ENCODE measurements around the gene GALNT2.

GALNT2 gene

DNA sequence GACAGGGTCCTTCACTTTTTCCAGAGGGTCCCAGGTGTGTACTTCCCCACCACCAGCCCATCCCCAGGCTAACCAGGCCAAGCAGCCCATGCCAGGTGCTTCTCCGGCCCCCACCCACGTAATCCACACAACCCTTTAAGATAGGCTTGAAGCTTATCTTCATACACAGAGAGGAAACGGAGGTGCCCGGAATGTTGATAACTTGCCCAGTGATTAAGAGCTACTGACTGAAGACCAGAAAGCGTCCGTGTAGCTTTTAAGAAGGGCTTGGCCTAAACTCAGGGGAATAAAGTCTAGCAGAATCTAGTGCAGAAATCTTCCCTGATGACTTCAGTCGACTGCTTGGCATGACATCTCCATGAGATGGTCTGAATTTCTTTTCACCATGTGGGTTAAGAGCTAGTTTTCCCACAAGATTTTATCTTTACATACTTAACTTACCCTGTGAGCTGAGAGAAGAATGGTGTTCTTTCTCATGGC, 138.7 kb downstream of the GALNT2 start:
- no peaks in the 10 kb centered on the region for H3K27me3 ChIP-seq (ENCODE audit: insufficient read depth, low read length)
- no peak overlapping the region for H3K4me3 ChIP-seq (ENCODE audit: low read length)
- H3K36me3 ChIP-seq (ENCODE audit: insufficient read depth, low read length): peaks cover 21% of the 10 kb centered on the region
- H2AFZ ChIP-seq (ENCODE audit: low read depth, low read length): no peak overlapping the region
- peaks cover under 1% of the 10 kb centered on the region for H3K4me1 ChIP-seq (ENCODE audit: insufficient read depth, low read length)
- H3K9me3 ChIP-seq (ENCODE audit: low read length): no peaks in the 10 kb centered on the region

DNA sequence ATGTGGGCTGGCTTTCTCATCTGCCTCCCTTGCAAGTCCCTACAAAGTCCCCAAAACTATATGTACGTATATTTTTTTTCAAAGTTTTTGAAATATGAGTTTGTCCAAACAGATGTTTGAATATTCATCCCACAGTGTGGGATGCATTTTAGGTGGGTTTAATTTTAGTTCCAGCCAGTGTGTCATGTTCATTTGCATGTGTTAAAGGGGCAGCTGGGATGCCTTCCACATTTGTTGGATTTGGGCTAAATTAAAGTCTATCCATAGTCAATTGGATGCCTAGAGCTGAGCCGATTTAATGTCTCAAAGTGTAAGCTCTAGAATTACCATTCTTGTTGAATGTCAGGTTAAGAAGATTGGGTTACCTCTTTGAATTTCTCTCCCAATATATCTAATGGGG, 139.2 kb downstream of the GALNT2 start:
- Histone ChIP-seq H3K36me3 (ENCODE audit: insufficient read depth, low read length) (peaks cover 21% of the 10 kb centered on the region), H3K4me3 (ENCODE audit: low read length) (no peak overlapping the region), H2AFZ (ENCODE audit: low read depth, low read length) (no peak overlapping the region), H3K4me1 (ENCODE audit: insufficient read depth, low read length) (no peaks in the 10 kb centered on the region), H3K9me3 (ENCODE audit: low read length) (no peaks in the 10 kb centered on the region), H3K27me3 (ENCODE audit: insufficient read depth, low read length) (no peaks in the 10 kb centered on the region)

DNA sequence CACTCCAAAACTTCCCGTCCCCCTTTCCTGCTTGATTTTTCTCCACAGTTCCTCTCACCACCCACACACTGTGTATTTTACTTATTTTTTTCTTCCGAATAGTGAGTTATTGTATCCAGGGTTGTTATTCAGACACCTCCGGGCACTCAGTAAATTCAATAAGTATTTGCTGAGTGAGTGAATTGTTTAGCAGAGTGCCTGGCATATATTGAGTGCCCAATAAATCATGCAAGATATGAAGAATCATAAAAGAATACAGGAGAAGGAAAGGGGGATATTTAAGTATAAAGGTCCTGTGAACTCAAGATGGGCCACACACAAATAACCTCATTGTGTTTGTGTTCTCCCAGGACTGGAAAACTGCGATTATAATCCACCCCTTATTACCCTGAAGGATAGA, 139.9 kb downstream of the GALNT2 start:
- Histone ChIP-seq H3K27me3 (ENCODE audit: insufficient read depth, low read length) (no peaks in the 10 kb centered on the region), H3K9me3 (ENCODE audit: low read length) (no peaks in the 10 kb centered on the region), H3K4me1 (ENCODE audit: insufficient read depth, low read length) (no peaks in the 10 kb centered on the region), H3K4me3 (ENCODE audit: low read length) (no peak overlapping the region), H3K36me3 (ENCODE audit: insufficient read depth, low read length) (peaks cover 21% of the 10 kb centered on the region), H2AFZ (ENCODE audit: low read depth, low read length) (no peak overlapping the region)

DNA sequence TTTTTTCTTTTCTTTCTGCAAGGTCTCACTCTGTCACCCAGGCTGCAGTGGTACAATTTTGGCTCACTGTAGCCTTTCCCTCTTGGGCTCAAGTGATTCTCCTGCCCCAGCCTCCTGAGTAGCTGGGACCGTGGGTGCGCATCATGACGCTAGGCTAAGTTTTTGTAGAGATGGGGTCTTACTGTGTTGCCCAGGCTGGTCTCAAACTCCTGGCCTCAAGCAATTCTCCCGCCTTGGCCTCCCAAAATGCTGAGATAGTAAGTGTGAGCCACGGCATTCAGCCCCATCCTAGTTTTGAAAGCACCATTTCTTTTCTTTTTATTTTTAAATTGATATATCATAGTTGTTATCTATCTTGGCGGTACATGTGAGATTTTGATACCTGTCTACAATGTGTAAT, 140.6 kb downstream of the GALNT2 start:
- Histone ChIP-seq H3K4me1 (ENCODE audit: insufficient read depth, low read length) (no peaks in the 10 kb centered on the region), H2AFZ (ENCODE audit: low read depth, low read length) (no peak overlapping the region), H3K9me3 (ENCODE audit: low read length) (no peaks in the 10 kb centered on the region), H3K27me3 (ENCODE audit: insufficient read depth, low read length) (no peaks in the 10 kb centered on the region), H3K36me3 (ENCODE audit: insufficient read depth, low read length) (peaks cover 21% of the 10 kb centered on the region), H3K4me3 (ENCODE audit: low read length) (no peak overlapping the region)

DNA sequence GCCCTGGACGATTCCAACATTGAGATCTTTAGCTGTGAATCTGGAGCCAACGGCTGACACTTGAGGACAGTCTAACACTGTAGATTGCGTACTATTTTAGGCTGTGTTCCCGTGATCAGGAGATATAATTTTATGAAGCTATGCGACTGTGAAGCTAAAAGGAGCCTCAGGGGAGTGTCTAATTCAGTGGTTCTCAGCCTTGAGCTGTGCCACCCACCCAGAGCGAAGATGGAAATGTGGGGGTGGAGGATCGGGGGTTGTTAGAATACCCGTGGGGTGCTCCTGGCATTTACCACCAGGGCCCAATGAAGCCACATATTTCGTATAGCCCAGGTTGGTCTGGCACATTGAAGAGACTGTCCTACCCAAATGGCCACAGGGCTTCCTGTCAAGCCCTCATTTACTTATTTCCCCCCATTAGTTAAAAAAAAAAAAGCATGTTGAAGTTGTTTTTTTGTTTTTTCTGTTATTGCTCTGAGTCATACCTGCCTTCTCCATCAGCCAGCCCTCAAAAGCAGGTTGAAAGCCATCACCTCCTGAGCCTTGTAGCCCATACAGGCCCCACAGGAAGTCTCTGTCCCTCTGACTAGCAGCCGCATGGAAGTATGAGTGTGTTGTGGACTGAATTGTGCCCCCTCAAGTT, 141.7 kb downstream of the GALNT2 start:
- Histone ChIP-seq H3K4me3 (ENCODE audit: low read length) (no peak overlapping the region), H3K27me3 (ENCODE audit: insufficient read depth, low read length) (no peaks in the 10 kb centered on the region), H3K36me3 (ENCODE audit: insufficient read depth, low read length) (peaks cover 12% of the 10 kb centered on the region), H2AFZ (ENCODE audit: low read depth, low read length) (no peak overlapping the region), H3K9me3 (ENCODE audit: low read length) (no peaks in the 10 kb centered on the region), H3K4me1 (ENCODE audit: insufficient read depth, low read length) (no peaks in the 10 kb centered on the region)

DNA sequence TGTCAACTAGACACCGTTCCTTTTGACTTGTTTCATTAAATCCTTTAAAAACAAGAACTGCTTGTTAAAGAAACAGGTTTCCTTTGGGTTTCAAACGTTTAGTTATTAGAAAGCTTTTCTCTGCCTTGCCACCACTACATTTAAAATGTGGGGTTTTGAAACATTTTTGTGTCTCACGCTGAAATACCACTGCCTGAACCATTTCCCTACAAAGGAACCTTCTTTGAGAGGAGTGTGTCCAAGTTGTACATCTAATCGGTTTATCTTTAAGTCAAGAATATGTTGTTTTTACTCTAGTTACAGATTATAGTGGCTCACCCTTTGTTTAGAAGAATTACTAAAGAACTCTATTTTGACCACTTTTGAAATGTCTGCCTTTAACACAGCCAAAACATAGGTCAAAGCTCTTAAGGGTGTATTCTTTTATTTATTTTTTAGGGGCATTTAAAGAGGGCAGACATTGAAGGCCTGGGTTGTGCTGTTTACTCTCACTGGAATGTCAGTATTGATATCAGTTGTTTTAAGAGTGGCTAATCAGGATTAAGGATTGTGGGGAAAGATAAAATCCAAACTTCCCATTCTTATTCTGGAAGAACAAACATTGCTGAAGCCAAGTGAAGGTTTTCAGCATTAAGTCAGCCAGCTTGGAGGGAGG, 143.4 kb downstream of the GALNT2 start:
- no peaks in the 10 kb centered on the region for H3K4me1 ChIP-seq (ENCODE audit: insufficient read depth, low read length)
- no peak overlapping the region for H3K4me3 ChIP-seq (ENCODE audit: low read length)
- H3K27me3 ChIP-seq (ENCODE audit: insufficient read depth, low read length): no peaks in the 10 kb centered on the region
- no peaks in the 10 kb centered on the region for H3K36me3 ChIP-seq (ENCODE audit: insufficient read depth, low read length)
- no peak overlapping the region for H2AFZ ChIP-seq (ENCODE audit: low read depth, low read length)
- H3K9me3 ChIP-seq (ENCODE audit: low read length): no peaks in the 10 kb centered on the region

DNA sequence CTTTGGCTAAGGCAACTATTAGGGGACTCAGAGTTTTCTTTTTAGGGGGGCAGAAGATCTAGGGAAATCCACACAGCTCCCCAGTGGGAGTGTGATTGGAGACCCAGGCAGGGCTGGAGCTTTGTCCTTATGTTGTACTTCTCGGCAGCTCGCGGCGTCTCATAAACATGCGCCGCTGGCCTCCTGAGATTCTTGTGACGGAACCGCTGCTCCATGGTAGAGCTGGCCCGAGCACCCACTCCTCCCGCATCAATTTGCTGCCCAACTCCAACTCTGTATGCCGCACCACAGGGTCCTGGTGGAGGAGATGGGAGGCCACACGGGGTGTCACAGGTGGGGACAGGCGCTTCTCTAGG, 143.9 kb downstream of the GALNT2 start:
- Histone ChIP-seq H3K27me3 (ENCODE audit: insufficient read depth, low read length) (no peaks in the 10 kb centered on the region), H3K4me1 (ENCODE audit: insufficient read depth, low read length) (no peaks in the 10 kb centered on the region), H3K36me3 (ENCODE audit: insufficient read depth, low read length) (no peaks in the 10 kb centered on the region), H3K4me3 (ENCODE audit: low read length) (no peak overlapping the region), H3K9me3 (ENCODE audit: low read length) (no peaks in the 10 kb centered on the region), H2AFZ (ENCODE audit: low read depth, low read length) (no peak overlapping the region)

DNA sequence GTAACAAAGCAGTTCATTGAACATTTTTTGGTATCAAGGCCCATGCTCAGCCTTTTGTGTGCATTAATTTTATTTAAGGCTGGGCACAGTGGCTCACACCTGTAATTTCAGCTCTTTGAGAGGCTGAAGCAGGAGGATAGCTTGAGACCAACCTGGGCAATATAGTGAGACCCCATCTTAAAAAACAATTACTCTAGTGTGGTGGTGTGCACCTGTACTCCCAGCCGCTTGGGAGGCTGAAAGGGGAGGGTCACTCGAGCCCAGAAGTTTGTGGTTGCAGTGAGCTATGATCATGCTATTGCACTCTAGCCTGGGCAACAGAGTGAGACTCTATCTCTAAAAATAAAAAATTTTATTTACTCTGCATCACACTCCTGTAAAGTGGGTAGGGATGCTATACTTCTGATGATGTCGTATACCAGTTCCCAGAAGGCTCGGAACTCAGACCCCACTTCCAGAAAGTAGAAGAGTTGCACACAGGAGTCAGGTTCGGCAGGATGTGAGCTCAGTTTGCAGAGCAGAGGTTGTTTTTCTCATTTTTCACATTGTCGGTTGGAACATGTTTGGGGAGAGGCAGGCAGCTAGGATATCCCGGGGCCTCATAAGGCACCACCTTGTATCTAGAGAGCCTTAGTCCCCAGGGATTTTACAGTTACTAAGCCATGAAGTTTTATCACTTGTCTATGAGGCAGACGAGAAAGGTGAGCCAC, 144.6 kb downstream of the GALNT2 start:
- H3K4me1 ChIP-seq (ENCODE audit: insufficient read depth, low read length): no peaks in the 10 kb centered on the region
- H3K9me3 ChIP-seq (ENCODE audit: low read length): no peaks in the 10 kb centered on the region
- no peak overlapping the region for H3K4me3 ChIP-seq (ENCODE audit: low read length)
- no peaks in the 10 kb centered on the region for H3K36me3 ChIP-seq (ENCODE audit: insufficient read depth, low read length)
- no peak overlapping the region for H2AFZ ChIP-seq (ENCODE audit: low read depth, low read length)
- no peaks in the 10 kb centered on the region for H3K27me3 ChIP-seq (ENCODE audit: insufficient read depth, low read length)

DNA sequence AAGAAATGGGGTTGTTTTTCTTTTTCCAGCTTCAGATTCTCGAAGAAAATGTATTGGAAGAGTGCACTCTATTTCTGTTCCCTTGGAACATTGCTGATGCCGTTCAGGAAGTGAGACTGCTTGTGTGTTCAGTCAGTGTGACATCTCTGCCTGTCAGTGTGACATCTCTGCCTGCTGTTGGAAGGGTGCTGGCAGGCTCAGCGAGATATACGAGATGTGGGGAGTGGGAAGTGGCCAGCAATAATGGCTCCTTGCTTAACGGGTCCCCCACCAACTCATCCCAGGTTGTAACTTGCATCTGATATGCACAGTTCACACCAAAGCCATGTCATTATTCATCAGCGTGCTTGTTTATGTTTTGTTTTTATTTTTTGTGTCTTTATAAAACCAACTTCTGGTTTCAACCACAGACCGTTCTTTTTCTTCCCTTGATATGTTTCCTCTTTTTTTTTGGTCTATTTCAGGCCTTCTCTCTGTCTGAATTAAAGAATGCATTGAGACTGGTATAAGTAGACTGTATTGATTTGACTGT, 145.4 kb downstream of the GALNT2 start:
- Histone ChIP-seq H3K9me3 (ENCODE audit: low read length) (no peaks in the 10 kb centered on the region), H3K36me3 (ENCODE audit: insufficient read depth, low read length) (no peaks in the 10 kb centered on the region), H2AFZ (ENCODE audit: low read depth, low read length) (no peak overlapping the region), H3K4me1 (ENCODE audit: insufficient read depth, low read length) (no peaks in the 10 kb centered on the region), H3K27me3 (ENCODE audit: insufficient read depth, low read length) (no peaks in the 10 kb centered on the region), H3K4me3 (ENCODE audit: low read length) (no peak overlapping the region)

DNA sequence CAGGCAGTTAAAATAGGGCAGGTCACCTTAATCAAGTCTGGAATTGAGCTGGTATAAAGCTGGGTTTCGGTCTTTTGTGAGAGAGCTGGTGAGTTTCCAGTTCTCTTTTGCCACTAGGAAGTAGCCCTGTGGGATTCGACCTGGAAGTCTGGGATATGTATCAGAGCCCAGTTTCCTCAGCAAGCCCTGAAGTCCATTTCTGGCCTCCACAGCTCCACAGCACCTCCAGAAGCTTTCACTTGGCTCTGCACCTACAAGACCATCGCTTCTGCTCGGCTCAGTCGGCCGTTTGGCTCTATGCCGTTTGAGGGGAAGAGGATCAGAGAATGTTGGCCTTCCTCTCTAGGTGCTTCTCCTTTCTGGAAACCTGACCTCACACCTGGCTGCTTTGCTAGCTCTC, 148.0 kb downstream of the GALNT2 start:
- Histone ChIP-seq H3K4me3 (ENCODE audit: low read length) (no peak overlapping the region), H3K9me3 (ENCODE audit: low read length) (no peaks in the 10 kb centered on the region), H3K27me3 (ENCODE audit: insufficient read depth, low read length) (no peaks in the 10 kb centered on the region), H2AFZ (ENCODE audit: low read depth, low read length) (no peak overlapping the region), H3K36me3 (ENCODE audit: insufficient read depth, low read length) (no peaks in the 10 kb centered on the region), H3K4me1 (ENCODE audit: insufficient read depth, low read length) (no peaks in the 10 kb centered on the region)

DNA sequence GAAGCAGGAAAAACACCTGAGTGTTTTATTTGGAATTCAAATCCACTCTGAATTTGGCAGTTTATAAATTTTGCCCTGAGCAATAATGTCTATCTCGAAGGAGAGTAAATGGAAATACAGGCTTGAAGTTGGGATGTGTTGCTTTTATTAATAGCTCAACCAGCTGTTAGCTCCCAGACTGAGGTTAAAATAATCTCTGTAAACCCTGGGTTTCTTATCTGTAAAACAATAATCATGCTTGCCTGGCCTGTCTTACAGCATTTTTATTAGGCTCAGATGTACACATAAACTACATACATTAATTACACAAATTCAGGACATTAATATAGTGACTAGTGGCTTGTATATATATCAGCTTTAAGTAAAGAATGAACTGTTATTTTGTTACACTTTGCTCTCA, 148.5 kb downstream of the GALNT2 start:
- Histone ChIP-seq H3K4me3 (ENCODE audit: low read length) (no peak overlapping the region), H3K4me1 (ENCODE audit: insufficient read depth, low read length) (no peaks in the 10 kb centered on the region), H3K27me3 (ENCODE audit: insufficient read depth, low read length) (no peaks in the 10 kb centered on the region), H3K9me3 (ENCODE audit: low read length) (no peaks in the 10 kb centered on the region), H2AFZ (ENCODE audit: low read depth, low read length) (no peak overlapping the region), H3K36me3 (ENCODE audit: insufficient read depth, low read length) (no peaks in the 10 kb centered on the region)

DNA sequence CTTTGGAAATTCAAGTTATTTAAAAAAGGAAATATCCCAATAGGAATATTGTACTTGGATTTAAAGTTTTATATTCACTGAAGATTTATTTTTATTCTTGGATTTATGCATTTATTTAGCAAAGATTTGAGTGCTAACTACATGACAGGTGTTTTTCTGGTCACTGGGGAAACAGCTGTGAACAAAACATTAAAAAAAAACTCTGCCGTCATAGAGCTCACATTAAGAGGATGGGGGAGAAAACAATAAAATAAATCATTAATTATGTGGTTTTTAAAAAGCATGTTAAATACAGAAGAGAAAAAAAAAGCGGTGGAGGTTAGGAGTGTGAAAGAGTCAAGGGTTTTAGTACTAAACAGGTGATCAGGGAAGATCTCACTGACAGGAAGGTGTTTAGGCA, 149.9 kb downstream of the GALNT2 start:
- Histone ChIP-seq H3K4me1 (ENCODE audit: insufficient read depth, low read length) (no peaks in the 10 kb centered on the region), H3K9me3 (ENCODE audit: low read length) (no peaks in the 10 kb centered on the region), H2AFZ (ENCODE audit: low read depth, low read length) (no peak overlapping the region), H3K4me3 (ENCODE audit: low read length) (no peak overlapping the region), H3K36me3 (ENCODE audit: insufficient read depth, low read length) (no peaks in the 10 kb centered on the region), H3K27me3 (ENCODE audit: insufficient read depth, low read length) (no peaks in the 10 kb centered on the region)

DNA sequence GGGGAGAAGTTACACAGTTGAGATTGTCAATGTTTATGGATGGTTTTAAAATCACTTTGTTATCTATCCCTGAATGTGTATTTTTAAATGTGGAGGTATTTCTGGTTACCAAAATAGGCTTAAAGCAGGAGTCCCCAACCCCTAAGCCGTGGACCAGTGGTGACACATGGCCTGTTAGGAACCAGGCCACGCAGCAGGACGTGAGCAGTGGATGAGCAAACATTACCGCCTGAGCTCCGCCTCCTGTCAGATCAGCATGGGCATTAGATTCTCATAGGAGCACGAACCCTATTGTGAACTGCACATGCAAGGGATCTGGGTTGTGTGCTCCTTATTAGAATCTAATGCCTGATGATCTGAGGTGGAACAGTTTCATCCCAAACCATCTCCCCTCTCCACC, 151.6 kb downstream of the GALNT2 start:
- H3K4me3 ChIP-seq (ENCODE audit: low read length): no peak overlapping the region
- H3K27me3 ChIP-seq (ENCODE audit: insufficient read depth, low read length): no peaks in the 10 kb centered on the region
- no peaks in the 10 kb centered on the region for H3K4me1 ChIP-seq (ENCODE audit: insufficient read depth, low read length)

More for the DNA sequence above, 151.6 kb downstream of the GALNT2 start:
- no peaks in the 10 kb centered on the region for H3K36me3 ChIP-seq (ENCODE audit: insufficient read depth, low read length)
- no peak overlapping the region for H2AFZ ChIP-seq (ENCODE audit: low read depth, low read length)
- H3K9me3 ChIP-seq (ENCODE audit: low read length): no peaks in the 10 kb centered on the region
